Endothelial cell of umbilical vein (primary cell): Measurements from ENCODE around the gene ASIC1. TPM values are rescaled to one million over a fixed set of nuclear protein-coding genes. Genes with fewer than 3 reads are reported as not detected.
A peak's percentile ranks its signal among the peaks of the same experiment; 100 is the strongest.

Source experiments
- BruUV-seq: library from RNA; stranded (reverse); fragments of 400-500 nt; replicated peaks from 2 replicates; lab custom pipeline; 2021; lab: Mats Ljungman, UMichigan
- CTCF ChIA-PET: fragments of 300-600, 350-600 bp; sonication (Branson Sonifier 250); formaldehyde crosslinking; loops from one replicate; lab custom pipeline; 2021; ENCODE audit warnings: antibody characterized with exemption, inconsistent platforms; lab: Charles Lee
- POLR2A ChIA-PET: fragments of 300-600, 350-600 bp; sonication (Branson Sonifier 250); formaldehyde crosslinking; loops from one replicate; lab custom pipeline; 2021; ENCODE audit warnings: antibody characterized with exemption, inconsistent platforms; lab: Charles Lee
- DNase-seq: peaks from one replicate; pipeline ENCODE4 v3.0.0-alpha.2; 2011; ENCODE audit warnings: low read depth, low spot score
- FAIRE-seq: peaks from 2 replicates; lab custom pipeline; 2011; peaks lifted over from hg19 to GRCh38; lab: Jason Lieb, UNC
- H2AFZ ChIP-seq: 2 replicates; pipeline ENCODE4 v1.6.0; 2012; ENCODE audit warnings: low read depth, low read length, control low read depth, inconsistent platforms
- H3K27ac ChIP-seq: 2 replicates; pipeline ENCODE4 v1.5.1; 2011; ENCODE audit warnings: low read depth, mild to moderate bottlenecking, control low read depth, low read length, moderate library complexity; ENCODE audit not compliant: insufficient read depth
- H3K27me3 ChIP-seq, 2 experiments: 2 replicates each; pipeline versions ENCODE4 v1.6.0 to v1.6.1; 2011; ENCODE audit warnings: low read length in 2 of 2, mixed read lengths in 1 of 2; ENCODE audit not compliant: control insufficient read depth in 2 of 2, insufficient read depth in 2 of 2
- H3K36me3 ChIP-seq, 2 experiments: 2 replicates in 1 of 2; 3 replicates in 1 of 2; pipeline ENCODE4 v1.5.1; 2011; ENCODE audit warnings: low read length in 2 of 2, mild to moderate bottlenecking in 1 of 2, moderate library complexity in 1 of 2; ENCODE audit not compliant: control insufficient read depth in 2 of 2, insufficient read depth in 2 of 2; ENCODE audit errors: extremely low read depth in 1 of 2
- H3K4me1 ChIP-seq: 3 replicates; pipeline ENCODE4 v1.5.1; 2011; ENCODE audit warnings: mild to moderate bottlenecking, low read length; ENCODE audit not compliant: control insufficient read depth, insufficient read depth; ENCODE audit errors: extremely low read depth
- H3K4me2 ChIP-seq: 2 replicates; pipeline ENCODE4 v1.6.1; 2011; ENCODE audit warnings: low read length, control low read depth, mixed read lengths; ENCODE audit not compliant: insufficient read depth
- H3K4me3 ChIP-seq, 3 experiments: fragments of 200-600 bp in 1 of 3; sonication (generic), shearing (Covaris generic) in 1 of 3; replicated peaks in 1 of 3; 2 replicates each; pipeline ENCODE4 v1.5.1; 2011 to 2016; ENCODE audit warnings: control low read depth in 3 of 3, low read length in 3 of 3, mild to moderate bottlenecking in 2 of 3, inconsistent platforms in 1 of 3, low read depth in 1 of 3, moderate library complexity in 1 of 3; ENCODE audit not compliant: insufficient read depth in 1 of 3
- H3K79me2 ChIP-seq: 2 replicates; pipeline ENCODE4 v1.6.0; 2012; ENCODE audit warnings: low read length, inconsistent platforms; ENCODE audit not compliant: control insufficient read depth, insufficient read depth
- H3K9ac ChIP-seq: replicated peaks from 2 replicates; pipeline ENCODE3; 2011; ENCODE audit warnings: low read length, control low read depth; ENCODE audit not compliant: insufficient read depth; ENCODE audit errors: extremely low read depth
- H3K9me1 ChIP-seq: replicated peaks from 3 replicates; pipeline ENCODE4 v1.6.0; 2011; ENCODE audit warnings: mild to moderate bottlenecking, low read length; ENCODE audit not compliant: control insufficient read depth, insufficient read depth; ENCODE audit errors: extremely low read depth
- H3K9me3 ChIP-seq: replicated peaks from 2 replicates; pipeline ENCODE4 v1.5.1; 2012; ENCODE audit warnings: low read length, inconsistent platforms; ENCODE audit not compliant: control insufficient read depth, insufficient read depth
- H4K20me1 ChIP-seq: replicated peaks from 2 replicates; pipeline ENCODE3; 2011; ENCODE audit warnings: mild to moderate bottlenecking, low read length; ENCODE audit not compliant: control insufficient read depth, insufficient read depth; ENCODE audit errors: extremely low read depth
- EZH2 ChIP-seq: IDR thresholded peaks from 2 replicates; pipeline ENCODE4 v1.6.1; 2012; ENCODE audit warnings: borderline replicate concordance, low read depth, mild to moderate bottlenecking, moderate library complexity, low read length, inconsistent platforms; ENCODE audit not compliant: severe bottlenecking
- JUN ChIP-seq: IDR thresholded peaks from 2 replicates; pipeline ENCODE4 v1.6.1; 2011; ENCODE audit warnings: borderline replicate concordance, low read depth; ENCODE audit not compliant: insufficient read length, insufficient read depth
- MAX ChIP-seq: IDR thresholded peaks from 2 replicates; pipeline ENCODE4 v1.6.1; 2011; ENCODE audit not compliant: insufficient read depth, insufficient read length
- dilution Hi-C: fragments of 300-500 bp; cut with MboI; formaldehyde crosslinking; loops from one replicate; pipeline ENCODE4 v1.15.0; 2019; ENCODE audit warnings: low sequenced_read_pairs; ENCODE audit not compliant: extremely low pct_ligation_motif_present
- intact Hi-C: fragments of 100-400 bp; cut with micrococcal nuclease; formaldehyde crosslinking; loops from one replicate; pipeline ENCODE4 v1.10.0; 2022
- polyA plus RNA-seq, 4 experiments: library from polyadenylated mRNA; depleted of rRNA in 3 of 4; stranded (reverse) in 3 of 4; unstranded in 1 of 4; fragments of >200 nt; gene quantifications; 2 replicates each; pipeline versions ENCODE4 v1.2.1 to v1.2.3, GENCODE V29; 2011 to 2012; ENCODE audit warnings: missing spikeins in 1 of 4
- total RNA-seq: library from RNA; stranded (reverse); gene quantifications from 2 replicates; pipeline ENCODE4 v1.2.3, GENCODE V29; 2021

ASIC1 gene
- total and polyA plus RNA-seq, 2 donors (not counting 3 experiments of a cell fraction or from before 2014, with no cell fraction given): 0.53 to 0.66 TPM

GRCh38 chr12:50032515-50032853 lies 24.9 kb upstream of the ASIC1 start:
- H3K27me3 ChIP-seq: peaks cover 24 to 25% of the 10 kb centered on the region in 2 experiments
- TF ChIP-seq EZH2: no peak
- no peak overlapping the region for H3K4me2 ChIP-seq
- peak overlapping the region in 1 of 3 experiments; percentile 10 for H3K4me3 ChIP-seq
- DNase-seq (no peak), FAIRE-seq (no peak)
- H4K20me1 ChIP-seq: no peaks in the 10 kb centered on the region
- H3K36me3 ChIP-seq: no peaks in the 10 kb centered on the region
- POLR2A ChIA-PET: interaction anchor here (0.6 kb wide), 1 partner anchor 189 kb away, joined by 3 read pairs; no protein-coding TSS in a partner anchor
- no TSS peak for BruUV-seq
- H3K9ac ChIP-seq: no peak overlapping the region
- intact Hi-C loops (no loop called here), dilution Hi-C loops (no loop called here)
- H3K4me1 ChIP-seq: no peaks in the 10 kb centered on the region
- CTCF ChIA-PET: interaction anchor here (1.1 to 1.4 kb wide), 3 partner anchors 11 to 58 kb away, joined by 3 to 4 read pairs (median 3); no protein-coding TSS in a partner anchor
- H3K27ac ChIP-seq: no peak overlapping the region
- H3K9me3 ChIP-seq: no peaks in the 10 kb centered on the region
- no peaks in the 10 kb centered on the region for H3K9me1 ChIP-seq
- no peaks in the 10 kb centered on the region for H3K79me2 ChIP-seq
- no peak overlapping the region for H2AFZ ChIP-seq

- CTCF ChIA-PET: interaction anchor here (1.1 to 1.4 kb wide), 3 partner anchors 10 to 59 kb away, joined by 3 to 4 read pairs (median 3); no protein-coding TSS in a partner anchor
- DNase-seq (no peak), FAIRE-seq (no peak)
- Histone ChIP-seq H3K4me3 (peak overlapping the region in 1 of 3 experiments; percentile 10), H3K4me1 (no peaks in the 10 kb centered on the region), H3K9me1 (no peaks in the 10 kb centered on the region), H3K9ac (no peak overlapping the region), H4K20me1 (no peaks in the 10 kb centered on the region), H3K4me2 (no peak overlapping the region), H3K79me2 (no peaks in the 10 kb centered on the region), H3K27me3 (peaks cover 20 to 21% of the 10 kb centered on the region in 2 experiments), H3K36me3 (no peaks in the 10 kb centered on the region), H3K27ac (no peak overlapping the region), H3K9me3 (no peaks in the 10 kb centered on the region), H2AFZ (no peak overlapping the region)
- TF ChIP-seq EZH2 (peak; percentile 80), MAX (no peak), JUN (no peak)
- POLR2A ChIA-PET: no interaction called here
- dilution Hi-C loops: no loop called here
- BruUV-seq: no TSS peak
- intact Hi-C loops: no loop called here
Measured at GRCh38 chr12:50032854-50033581, 24.4 kb upstream of the ASIC1 start.
